Choroid plexus epithelial cell (primary cell): ENCODE measurements around the gene CCDC15.

ENCODE experiments used
- DNase-seq: peaks from one replicate; pipeline ENCODE4 v3.0.0-alpha.2; 2010; ENCODE audit warnings: low read depth
- H3K4me3 ChIP-seq: 2 replicates; pipeline ENCODE4 v1.5.1; 2011; ENCODE audit warnings: low read depth, mild to moderate bottlenecking, control low read depth, low read length, moderate library complexity
- CTCF ChIP-seq: conservative IDR thresholded peaks from 2 replicates; pipeline ENCODE4 v1.5.1; 2011; ENCODE audit warnings: low read depth, mild to moderate bottlenecking, control low read depth, inconsistent platforms, low read length, moderate library complexity

The CCDC15 gene

GRCh38 chr11:125063429-125064043 is 109.5 kb downstream of the CCDC15 start:
- peak overlapping the region; percentile 65 for H3K4me3 ChIP-seq
- no peak for DNase-seq

GRCh38 chr11:125064070-125064469 is 110.1 kb downstream of the CCDC15 start:
- DNase-seq = no peak
- TF ChIP-seq CTCF = no peak
- peak overlapping the region; percentile 65 for H3K4me3 ChIP-seq

More at GRCh38 chr11:125063429-125064043, 109.5 kb downstream of the CCDC15 start:
- TF ChIP-seq CTCF = no peak

- TF ChIP-seq CTCF = no peak
- H3K4me3 ChIP-seq = no peak overlapping the region
- DNase-seq = no peak
These were observed 114.4 kb downstream of the CCDC15 start for GRCh38 chr11:125068368-125068767.

- no peak for DNase-seq
- no peak for TF ChIP-seq CTCF
These were observed 115.0 kb downstream of the CCDC15 start for GRCh38 chr11:125069008-125069407.

GRCh38 chr11:125069796-125070195 is 115.8 kb downstream of the CCDC15 start:
- TF ChIP-seq CTCF = no peak
- DNase-seq = no peak
- no peak overlapping the region for H3K4me3 ChIP-seq

More at GRCh38 chr11:125069008-125069407, 115.0 kb downstream of the CCDC15 start:
- H3K4me3 ChIP-seq = no peak overlapping the region

GRCh38 chr11:125070699-125071254 is 116.8 kb downstream of the CCDC15 start:
- no peak for TF ChIP-seq CTCF

GRCh38 chr11:125071435-125071834 is 117.4 kb downstream of the CCDC15 start:
- TF ChIP-seq CTCF = no peak
- H3K4me3 ChIP-seq = no peak overlapping the region
- no peak for DNase-seq

More at GRCh38 chr11:125070699-125071254, 116.8 kb downstream of the CCDC15 start:
- no peak overlapping the region for H3K4me3 ChIP-seq
- DNase-seq = peak; percentile 80
